SU-DHL-6 (cell line): ENCODE measurements around the gene TMED10.

Experiments used
- EZH2phosphoT487 ChIP-seq: fragments of 200-600 bp; sonication (generic), shearing (Covaris generic); conservative IDR thresholded peaks from 2 replicates; pipeline ENCODE4 v1.6.1; 2018; ENCODE audit warnings: mild to moderate bottlenecking, antibody characterized with exemption, low read length, moderate library complexity, mixed read lengths
- TF ChIP-seq, protein P1 (sequence below): fragments of 200-600 bp; sonication (generic); IDR thresholded peaks from one replicate; pipeline ENCODE4 v1.5.1; 2017; ENCODE audit warnings: antibody characterized with exemption, mild to moderate bottlenecking, low read length, moderate library complexity; ENCODE audit not compliant: insufficient read depth, poor library complexity, severe bottlenecking

DNA sequence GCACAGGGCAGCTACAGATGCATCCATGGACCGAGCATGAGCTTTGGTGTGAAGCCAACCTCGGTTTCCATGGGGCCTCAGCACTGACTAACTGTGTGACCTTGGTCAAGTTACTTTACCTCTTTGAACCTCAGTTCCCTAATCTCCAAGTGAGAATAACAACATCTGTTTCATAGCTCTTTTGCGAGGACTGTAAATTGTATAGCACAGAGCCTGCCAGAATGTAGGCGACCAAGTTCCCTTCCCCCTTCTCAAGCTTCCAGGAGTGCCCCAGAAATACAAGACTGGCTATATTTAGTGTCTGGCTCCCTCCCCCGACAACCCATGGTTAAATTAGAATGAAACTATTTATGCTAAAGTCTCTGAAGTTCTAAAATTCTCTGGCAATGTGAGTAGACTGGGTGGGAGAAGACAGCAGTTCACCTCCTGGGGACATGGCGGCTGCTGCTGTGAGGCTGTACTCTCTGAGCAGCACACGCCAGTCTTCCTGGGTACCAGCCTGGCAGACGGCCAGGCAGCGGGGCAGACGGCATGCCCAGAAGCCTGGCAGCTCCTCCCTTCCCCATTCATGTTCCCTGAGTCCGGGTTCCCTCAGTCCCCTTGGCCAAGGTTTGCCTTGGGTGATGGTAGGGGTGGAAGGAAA lies 22.0 kb upstream of the TMED10 start:
- TF ChIP-seq, protein P1, sequence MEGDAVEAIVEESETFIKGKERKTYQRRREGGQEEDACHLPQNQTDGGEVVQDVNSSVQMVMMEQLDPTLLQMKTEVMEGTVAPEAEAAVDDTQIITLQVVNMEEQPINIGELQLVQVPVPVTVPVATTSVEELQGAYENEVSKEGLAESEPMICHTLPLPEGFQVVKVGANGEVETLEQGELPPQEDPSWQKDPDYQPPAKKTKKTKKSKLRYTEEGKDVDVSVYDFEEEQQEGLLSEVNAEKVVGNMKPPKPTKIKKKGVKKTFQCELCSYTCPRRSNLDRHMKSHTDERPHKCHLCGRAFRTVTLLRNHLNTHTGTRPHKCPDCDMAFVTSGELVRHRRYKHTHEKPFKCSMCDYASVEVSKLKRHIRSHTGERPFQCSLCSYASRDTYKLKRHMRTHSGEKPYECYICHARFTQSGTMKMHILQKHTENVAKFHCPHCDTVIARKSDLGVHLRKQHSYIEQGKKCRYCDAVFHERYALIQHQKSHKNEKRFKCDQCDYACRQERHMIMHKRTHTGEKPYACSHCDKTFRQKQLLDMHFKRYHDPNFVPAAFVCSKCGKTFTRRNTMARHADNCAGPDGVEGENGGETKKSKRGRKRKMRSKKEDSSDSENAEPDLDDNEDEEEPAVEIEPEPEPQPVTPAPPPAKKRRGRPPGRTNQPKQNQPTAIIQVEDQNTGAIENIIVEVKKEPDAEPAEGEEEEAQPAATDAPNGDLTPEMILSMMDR, result no peak
- TF ChIP-seq EZH2phosphoT487, result no peak
